Body of pancreas (tissue), 4 donors: Measurements from ENCODE around the gene STAC.

ENCODE experiments used
- POLR2A ChIP-seq, 3 donors: fragments of 450-650 bp; IDR thresholded peaks; one replicate each; pipeline ENCODE4 v1.6.1; 2016; ENCODE audit warnings: antibody characterized with exemption in 3 of 3, mild to moderate bottlenecking in 2 of 3
- TF ChIP-seq, protein P1 (sequence below), 7 experiments: fragments of 450-650 bp in 4 of 7; fragments of 200-600 bp in 3 of 7; sonication (generic) in 3 of 7; IDR thresholded peaks; one replicate each; pipeline ENCODE4 v1.5.1; 2016 to 2019; ENCODE audit warnings: antibody characterized with exemption in 7 of 7

DNA sequence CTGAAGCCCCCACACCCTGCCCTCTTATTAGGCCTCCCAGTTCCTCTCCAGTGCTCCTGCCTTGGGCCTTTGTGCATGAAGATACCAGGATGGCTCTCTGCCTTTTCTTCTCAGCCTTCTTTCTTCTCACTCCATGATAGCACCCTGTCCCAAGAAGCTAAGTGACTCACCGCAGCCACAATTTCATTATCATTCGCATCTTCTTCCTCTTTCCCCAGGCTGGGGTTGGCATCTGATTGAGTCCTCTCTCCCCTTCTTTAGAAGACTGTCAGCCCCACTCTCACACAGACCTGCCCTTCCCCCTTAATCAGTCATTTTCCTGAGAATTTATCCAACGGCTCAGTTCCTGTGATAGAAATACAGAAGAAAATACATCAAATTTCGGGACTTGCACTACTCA is 102.0 kb downstream of the STAC start:
- TF ChIP-seq, protein P1, sequence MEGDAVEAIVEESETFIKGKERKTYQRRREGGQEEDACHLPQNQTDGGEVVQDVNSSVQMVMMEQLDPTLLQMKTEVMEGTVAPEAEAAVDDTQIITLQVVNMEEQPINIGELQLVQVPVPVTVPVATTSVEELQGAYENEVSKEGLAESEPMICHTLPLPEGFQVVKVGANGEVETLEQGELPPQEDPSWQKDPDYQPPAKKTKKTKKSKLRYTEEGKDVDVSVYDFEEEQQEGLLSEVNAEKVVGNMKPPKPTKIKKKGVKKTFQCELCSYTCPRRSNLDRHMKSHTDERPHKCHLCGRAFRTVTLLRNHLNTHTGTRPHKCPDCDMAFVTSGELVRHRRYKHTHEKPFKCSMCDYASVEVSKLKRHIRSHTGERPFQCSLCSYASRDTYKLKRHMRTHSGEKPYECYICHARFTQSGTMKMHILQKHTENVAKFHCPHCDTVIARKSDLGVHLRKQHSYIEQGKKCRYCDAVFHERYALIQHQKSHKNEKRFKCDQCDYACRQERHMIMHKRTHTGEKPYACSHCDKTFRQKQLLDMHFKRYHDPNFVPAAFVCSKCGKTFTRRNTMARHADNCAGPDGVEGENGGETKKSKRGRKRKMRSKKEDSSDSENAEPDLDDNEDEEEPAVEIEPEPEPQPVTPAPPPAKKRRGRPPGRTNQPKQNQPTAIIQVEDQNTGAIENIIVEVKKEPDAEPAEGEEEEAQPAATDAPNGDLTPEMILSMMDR (IDR thresholded peaks at IDR 0.05) = no peak
- TF ChIP-seq POLR2A (IDR thresholded peaks at IDR 0.05) = no peak
